Measurements from ENCODE around the gene HBQ1. TPM values are rescaled to one million over a fixed set of nuclear protein-coding genes. Genes with fewer than 3 reads are reported as not detected.

HBQ1 gene
- total RNA-seq, 1 donor: 0.63 TPM

DNA sequence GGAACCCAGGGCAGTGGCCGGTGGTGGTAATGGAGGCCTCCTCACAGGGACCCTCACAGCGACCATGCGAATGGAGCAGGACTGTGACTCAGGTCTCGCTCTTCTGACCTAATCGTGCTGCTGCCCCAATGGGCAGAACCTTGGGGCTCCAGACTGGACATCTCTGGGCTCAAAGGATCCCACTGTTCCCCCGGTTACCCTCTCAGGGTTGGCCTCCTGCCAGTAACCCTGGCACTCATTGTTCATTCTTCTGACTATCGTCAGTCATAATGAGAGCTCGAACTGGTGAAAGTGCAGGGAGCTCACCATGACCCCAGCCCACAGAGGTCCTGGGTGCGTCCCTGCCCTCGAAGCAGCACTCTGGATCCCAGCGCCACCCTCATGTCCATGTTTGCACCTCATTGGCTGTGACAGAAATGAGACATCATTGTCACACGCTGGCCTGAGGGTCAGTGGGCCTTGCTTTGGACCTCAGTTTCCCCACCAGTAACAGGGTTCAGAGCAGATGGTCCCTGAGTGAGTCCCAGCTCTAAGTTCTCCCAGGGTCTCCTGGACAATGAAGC lies 37.8 kb upstream of the HBQ1 start:
- TF ChIP-seq, protein P1, sequence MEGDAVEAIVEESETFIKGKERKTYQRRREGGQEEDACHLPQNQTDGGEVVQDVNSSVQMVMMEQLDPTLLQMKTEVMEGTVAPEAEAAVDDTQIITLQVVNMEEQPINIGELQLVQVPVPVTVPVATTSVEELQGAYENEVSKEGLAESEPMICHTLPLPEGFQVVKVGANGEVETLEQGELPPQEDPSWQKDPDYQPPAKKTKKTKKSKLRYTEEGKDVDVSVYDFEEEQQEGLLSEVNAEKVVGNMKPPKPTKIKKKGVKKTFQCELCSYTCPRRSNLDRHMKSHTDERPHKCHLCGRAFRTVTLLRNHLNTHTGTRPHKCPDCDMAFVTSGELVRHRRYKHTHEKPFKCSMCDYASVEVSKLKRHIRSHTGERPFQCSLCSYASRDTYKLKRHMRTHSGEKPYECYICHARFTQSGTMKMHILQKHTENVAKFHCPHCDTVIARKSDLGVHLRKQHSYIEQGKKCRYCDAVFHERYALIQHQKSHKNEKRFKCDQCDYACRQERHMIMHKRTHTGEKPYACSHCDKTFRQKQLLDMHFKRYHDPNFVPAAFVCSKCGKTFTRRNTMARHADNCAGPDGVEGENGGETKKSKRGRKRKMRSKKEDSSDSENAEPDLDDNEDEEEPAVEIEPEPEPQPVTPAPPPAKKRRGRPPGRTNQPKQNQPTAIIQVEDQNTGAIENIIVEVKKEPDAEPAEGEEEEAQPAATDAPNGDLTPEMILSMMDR (IDR thresholded peaks at IDR 0.05; ENCODE audit: insufficient read depth, low read length): no peak
- DNase-seq (ENCODE audit: low read depth): no peak
- H3K4me3 ChIP-seq (ENCODE audit: low read depth, low read length): no peak overlapping the region

DNA sequence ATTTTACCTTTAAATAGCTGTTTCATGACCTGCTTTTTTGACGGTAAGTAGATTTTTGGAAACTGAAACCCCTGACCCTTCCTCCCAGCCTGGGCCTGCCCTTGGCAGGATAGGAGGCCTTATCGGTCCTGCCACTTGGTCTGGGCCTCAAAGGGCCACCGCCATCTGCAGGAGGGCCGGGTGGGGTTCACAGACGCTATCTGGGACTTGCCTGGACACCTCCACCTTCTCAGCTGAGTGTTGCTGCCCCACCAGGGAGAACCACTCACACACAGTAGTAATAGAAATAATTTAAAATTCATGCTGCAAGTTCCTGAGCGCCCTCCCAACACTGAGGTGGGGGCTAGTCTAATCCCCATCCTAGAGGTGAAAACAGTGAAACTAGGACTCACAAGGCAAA lies 37.2 kb upstream of the HBQ1 start:
- TF ChIP-seq, protein P1 (IDR thresholded peaks at IDR 0.05; ENCODE audit: insufficient read depth, low read length): no peak
- DNase-seq (ENCODE audit: low read depth): no peak
- no peak overlapping the region for H3K4me3 ChIP-seq (ENCODE audit: low read depth, low read length)

DNA sequence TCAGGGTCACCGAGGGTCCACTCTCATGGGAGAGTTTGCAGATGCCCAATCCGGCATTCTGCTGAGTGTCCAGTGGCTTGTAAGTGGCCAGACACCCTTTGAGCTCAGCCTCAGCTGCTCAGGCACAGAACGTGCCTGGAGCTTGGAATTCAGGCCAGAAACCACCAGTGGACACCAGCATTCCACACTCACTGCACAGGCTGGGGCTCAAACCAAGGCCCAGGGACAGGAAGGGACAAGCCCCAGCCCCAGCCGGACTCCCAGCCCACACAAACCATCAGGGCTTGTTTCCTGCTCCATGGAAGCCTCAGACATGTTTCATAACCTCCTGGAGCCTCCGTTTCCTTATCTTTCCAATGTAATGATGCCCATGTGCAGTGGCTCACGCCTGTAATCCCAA lies 36.8 kb upstream of the HBQ1 start:
- H3K4me3 ChIP-seq (ENCODE audit: low read depth, low read length): no peak overlapping the region
- DNase-seq (ENCODE audit: low read depth): peak; percentile 3
- TF ChIP-seq, protein P1 (IDR thresholded peaks at IDR 0.05; ENCODE audit: insufficient read depth, low read length): no peak

DNA sequence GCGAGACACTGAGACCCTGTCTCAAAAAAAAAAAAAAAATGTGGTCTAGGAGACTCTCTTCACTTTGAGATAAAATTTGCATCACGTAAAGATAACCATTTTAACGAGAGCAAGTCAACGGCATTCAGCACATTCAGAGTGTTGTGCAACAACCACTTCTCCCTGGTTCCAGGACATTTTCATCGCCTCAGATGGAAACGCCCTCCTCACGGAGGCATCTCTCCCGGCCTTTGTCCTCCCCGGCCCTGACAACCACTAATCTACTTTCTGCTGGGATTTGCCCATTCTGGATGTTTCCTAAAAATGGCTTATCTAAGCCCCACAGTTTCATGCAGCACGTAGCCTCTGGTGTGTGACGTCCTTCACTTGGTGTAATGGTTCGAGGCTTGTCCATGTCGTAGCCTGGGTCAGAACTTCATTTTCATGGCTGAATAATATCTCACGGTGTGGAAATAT lies 35.4 kb upstream of the HBQ1 start:
- DNase-seq (ENCODE audit: low read depth): no peak
- TF ChIP-seq, protein P1 (IDR thresholded peaks at IDR 0.05; ENCODE audit: insufficient read depth, low read length): no peak
- no peak overlapping the region for H3K4me3 ChIP-seq (ENCODE audit: low read depth, low read length)

DNA sequence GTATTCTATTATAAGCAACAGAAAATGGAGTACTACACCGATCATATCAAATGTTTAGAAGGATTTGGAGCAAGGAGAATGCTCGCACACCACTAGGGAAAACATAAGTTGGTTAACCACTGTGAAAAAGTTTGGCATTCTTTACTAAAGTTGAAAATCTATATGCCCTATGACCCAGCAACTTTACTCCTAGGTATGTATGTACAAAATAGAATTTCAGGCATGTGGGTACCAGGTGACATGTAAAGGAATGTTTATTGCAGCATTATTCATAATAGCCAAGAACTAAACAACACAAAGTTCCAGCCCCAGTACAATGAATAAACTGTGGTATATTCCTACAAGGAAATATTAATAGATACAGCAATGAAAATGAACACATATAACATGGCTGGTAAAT lies 33.6 kb upstream of the HBQ1 start:
- no peak overlapping the region for H3K4me3 ChIP-seq (ENCODE audit: low read depth, low read length)
- DNase-seq (ENCODE audit: low read depth): no peak
- TF ChIP-seq, protein P1 (IDR thresholded peaks at IDR 0.05; ENCODE audit: insufficient read depth, low read length): no peak

DNA sequence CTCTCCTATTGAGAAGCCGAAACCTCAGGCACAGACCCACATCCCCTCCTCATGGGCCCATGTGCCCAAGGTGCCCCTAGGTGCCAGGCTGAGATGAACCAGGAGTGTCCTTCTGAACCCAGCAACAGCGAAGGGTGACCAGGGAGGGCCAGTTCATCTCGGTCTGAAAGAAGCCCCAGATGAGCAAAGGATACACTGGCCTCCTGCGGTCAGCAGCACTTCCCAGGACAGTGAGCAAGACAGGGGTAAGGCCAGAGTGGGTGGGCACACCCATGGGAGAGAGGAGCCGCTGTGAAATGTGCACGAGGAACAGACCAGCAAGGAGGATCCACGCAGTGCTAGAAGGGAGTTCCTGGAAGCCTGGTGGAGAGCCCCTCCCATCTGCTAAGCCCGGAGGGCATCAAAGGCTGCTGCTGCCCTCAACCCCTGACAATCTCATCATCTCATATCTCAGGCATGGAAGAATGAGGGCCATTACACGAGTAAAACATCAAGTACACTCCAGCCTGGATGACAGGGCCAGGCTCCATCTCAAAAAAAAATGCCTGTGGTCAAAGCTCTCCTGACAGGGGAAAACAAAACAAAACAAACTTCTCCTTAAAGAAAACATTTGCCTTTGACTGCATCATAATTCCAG lies 31.1 kb upstream of the HBQ1 start:
- no peak overlapping the region for H3K4me3 ChIP-seq (ENCODE audit: low read depth, low read length)
- TF ChIP-seq, protein P1 (IDR thresholded peaks at IDR 0.05; ENCODE audit: insufficient read depth, low read length): no peak
- peak; percentile 27 for DNase-seq (ENCODE audit: low read depth)
